GM19395 (cell line): ENCODE measurements around the gene SLC12A2.

Source experiments
- ATAC-seq: cut with Tn5 transposase; IDR thresholded peaks from one replicate; pipeline ENCODE4 v1.9.1; 2021; ENCODE audit warnings: mild to moderate bottlenecking, moderate library complexity; ENCODE audit not compliant: unreplicated experiment

Gene SLC12A2

GRCh38 chr5:128093368-128093767 lies 9.8 kb downstream of the SLC12A2 start:
- no peak for ATAC-seq

- no peak for ATAC-seq
These were observed 13.7 kb downstream of the SLC12A2 start for GRCh38 chr5:128097224-128097623.

DNA sequence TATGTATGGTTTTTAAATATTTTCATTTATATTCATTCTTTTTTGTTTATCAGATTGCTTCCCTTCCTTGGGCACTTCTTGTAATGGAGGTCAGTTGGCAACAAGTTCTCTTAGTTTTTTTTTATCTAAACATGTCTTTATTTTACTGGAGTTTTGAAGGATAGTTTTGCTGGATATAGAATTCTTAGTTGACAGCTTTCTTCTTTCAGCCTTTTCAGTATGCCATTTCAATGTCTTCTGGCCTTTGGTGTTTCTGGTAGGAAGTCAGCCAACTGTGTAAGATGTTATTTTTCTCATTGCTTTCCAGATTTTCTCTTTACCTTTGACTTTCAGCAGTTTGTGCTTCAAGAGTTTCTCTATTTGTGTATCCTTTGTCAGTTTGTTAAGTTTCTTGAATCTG lies 14.2 kb downstream of the SLC12A2 start:
- no peak for ATAC-seq

GRCh38 chr5:128099944-128100343 lies 16.4 kb downstream of the SLC12A2 start:
- ATAC-seq, result no peak

DNA sequence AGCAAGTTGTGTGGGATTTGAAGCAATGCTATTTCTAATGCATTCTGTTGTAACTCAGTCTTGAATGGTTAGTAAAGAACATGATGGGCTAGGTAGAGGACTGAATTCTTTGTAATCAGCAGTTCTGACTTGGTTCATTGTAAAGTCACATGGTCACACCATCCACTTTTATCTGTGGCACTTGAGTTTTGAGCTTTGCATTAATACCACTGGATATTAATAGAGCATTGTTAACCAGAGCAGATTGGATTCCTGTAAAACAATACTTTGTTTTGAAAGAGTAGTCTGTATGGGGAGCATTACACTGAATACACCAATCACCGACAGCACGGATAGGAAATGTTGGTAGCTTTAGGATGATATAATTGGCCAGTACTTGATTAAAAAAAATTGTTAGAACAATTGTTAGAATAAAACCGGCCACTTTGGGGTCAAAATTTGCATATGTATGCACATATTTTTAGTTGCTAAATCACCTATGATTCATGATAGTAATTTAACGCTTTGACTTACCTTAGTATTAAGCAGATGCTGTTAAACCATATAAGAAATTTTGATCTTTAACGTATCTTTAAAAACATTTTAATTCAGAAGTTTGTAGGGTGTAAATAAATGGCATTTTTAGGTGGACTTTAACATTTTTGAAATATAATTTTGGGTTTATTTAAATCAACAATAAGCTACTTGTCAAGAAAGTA lies 17.4 kb downstream of the SLC12A2 start:
- ATAC-seq, result no peak

- ATAC-seq, result no peak
These were observed 18.1 kb downstream of the SLC12A2 start for GRCh38 chr5:128101676-128102075.

DNA sequence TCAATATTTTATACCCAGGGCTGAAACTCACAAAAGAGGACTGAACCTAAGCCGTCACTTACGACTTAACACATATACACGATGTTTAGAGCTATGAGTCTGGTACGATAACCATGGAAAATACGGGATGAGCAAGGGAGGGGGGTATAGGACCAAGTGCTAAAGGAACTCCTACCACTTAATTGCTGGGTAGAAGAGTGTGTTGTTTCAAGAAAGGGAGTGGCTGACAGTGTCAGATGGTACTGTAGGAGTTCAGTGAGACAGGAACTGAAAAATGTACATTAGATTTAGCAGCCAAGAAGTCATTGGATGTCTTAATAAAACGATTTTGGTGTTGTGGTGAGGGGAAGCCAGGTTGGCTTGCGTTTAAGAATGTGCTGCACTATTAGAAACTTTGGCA lies 21.6 kb downstream of the SLC12A2 start:
- no peak for ATAC-seq

- no peak for ATAC-seq
These were observed 25.6 kb downstream of the SLC12A2 start for GRCh38 chr5:128109138-128109537.

GRCh38 chr5:128109766-128110165 lies 26.2 kb downstream of the SLC12A2 start:
- no peak for ATAC-seq

GRCh38 chr5:128111818-128112448 lies 28.4 kb downstream of the SLC12A2 start:
- no peak for ATAC-seq

- ATAC-seq, result no peak
These were observed 32.9 kb downstream of the SLC12A2 start for GRCh38 chr5:128116445-128116844.

- no peak for ATAC-seq
These were observed 34.6 kb downstream of the SLC12A2 start for GRCh38 chr5:128118214-128118613.

- ATAC-seq, result no peak
These were observed 38.1 kb downstream of the SLC12A2 start for GRCh38 chr5:128121651-128122050.

DNA sequence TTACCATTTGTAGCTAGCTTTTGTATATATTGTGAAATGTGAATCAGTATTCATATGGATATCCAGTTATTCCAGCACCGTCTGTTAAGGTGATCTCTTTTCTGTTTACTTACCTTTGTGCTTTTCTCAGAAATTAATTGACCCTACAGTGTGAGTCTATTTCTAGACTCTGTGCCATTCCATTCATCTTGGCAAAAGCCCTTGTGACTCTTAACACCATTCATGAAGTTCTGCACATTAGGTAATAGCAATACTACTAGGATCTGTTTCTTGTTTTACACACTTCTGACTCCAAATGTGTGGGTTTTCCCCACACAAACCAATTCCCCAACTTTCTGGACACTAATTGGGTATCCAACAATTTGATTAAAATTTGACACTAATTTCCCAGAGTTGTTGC lies 40.4 kb downstream of the SLC12A2 start:
- ATAC-seq, result no peak

GRCh38 chr5:128126241-128126640 lies 42.7 kb downstream of the SLC12A2 start:
- ATAC-seq, result no peak

GRCh38 chr5:128132499-128132898 lies 48.9 kb downstream of the SLC12A2 start:
- no peak for ATAC-seq

GRCh38 chr5:128135286-128135685 lies 51.7 kb downstream of the SLC12A2 start:
- no peak for ATAC-seq

GRCh38 chr5:128143911-128144310 lies 60.3 kb downstream of the SLC12A2 start:
- ATAC-seq, result no peak

- no peak for ATAC-seq
These were observed 60.9 kb downstream of the SLC12A2 start for GRCh38 chr5:128144491-128144890.

DNA sequence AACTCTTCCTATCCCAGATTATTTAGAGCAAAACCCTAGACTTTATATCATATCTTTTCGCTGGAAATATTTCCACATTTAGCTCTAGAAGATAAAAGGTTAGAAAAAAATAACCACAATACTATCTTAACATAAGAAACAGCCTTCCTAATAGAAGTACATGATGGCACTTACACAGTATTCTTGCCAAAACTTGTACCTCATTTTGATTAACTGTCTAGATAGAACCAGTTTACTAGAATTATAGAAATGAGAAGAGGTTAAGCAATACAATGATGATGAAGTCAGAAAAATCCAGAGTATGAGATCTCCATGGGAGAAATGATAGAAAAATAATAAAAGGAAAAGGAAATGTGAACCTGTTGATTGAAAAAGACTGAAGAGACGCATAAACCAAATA lies 63.1 kb downstream of the SLC12A2 start:
- ATAC-seq, result no peak

- ATAC-seq, result no peak
These were observed 71.4 kb downstream of the SLC12A2 start for GRCh38 chr5:128154943-128155342.

- ATAC-seq, result no peak
These were observed 72.2 kb downstream of the SLC12A2 start for GRCh38 chr5:128155776-128156175.

- no peak for ATAC-seq
These were observed 73.0 kb downstream of the SLC12A2 start for GRCh38 chr5:128156521-128156920.
